SJCRH30 (cell line): ENCODE data around the gene PSMC3. TPM values are rescaled to one million over a fixed set of nuclear protein-coding genes. Genes with fewer than 3 reads are reported as not detected.

Source experiments
- DNase-seq, 2 experiments: peaks; one replicate each; pipeline ENCODE4 v3.0.0-alpha.2; 2015 to 2020
- H3K27ac ChIP-seq: fragments of 250-450 bp; sonication (Bioruptor Pico); 2 replicates; pipeline ENCODE4 v1.5.1; 2020; ENCODE audit warnings: mild to moderate bottlenecking, moderate library complexity
- H3K27me3 ChIP-seq: fragments of 250-450 bp; sonication (Bioruptor Pico); 2 replicates; pipeline ENCODE4 v1.5.1; 2020; ENCODE audit warnings: mild to moderate bottlenecking, moderate library complexity
- H3K36me3 ChIP-seq: fragments of 250-450 bp; sonication (Bioruptor Pico); 2 replicates; pipeline ENCODE4 v1.5.1; 2020; ENCODE audit warnings: mild to moderate bottlenecking, moderate library complexity
- H3K4me1 ChIP-seq: fragments of 250-450 bp; sonication (Bioruptor Pico); 2 replicates; pipeline ENCODE4 v1.5.1; 2020; ENCODE audit warnings: mild to moderate bottlenecking, moderate library complexity
- H3K4me3 ChIP-seq: fragments of 250-450 bp; sonication (Bioruptor Pico); 2 replicates; pipeline ENCODE4 v1.5.1; 2020; ENCODE audit warnings: mild to moderate bottlenecking, moderate library complexity
- H3K9me3 ChIP-seq: fragments of 250-450 bp; sonication (Bioruptor Pico); replicated peaks from 2 replicates; pipeline ENCODE4 v1.5.1; 2020; ENCODE audit warnings: mild to moderate bottlenecking, moderate library complexity
- total RNA-seq: library from RNA; depleted of rRNA; stranded (reverse); fragments of >200 nt; shearing (Covaris generic); gene quantifications from 2 replicates; pipeline ENCODE4 v1.2.3, GENCODE V29; 2014

The PSMC3 gene
- total RNA-seq, 1 experiment from 2014 or later, result 258 TPM

DNA sequence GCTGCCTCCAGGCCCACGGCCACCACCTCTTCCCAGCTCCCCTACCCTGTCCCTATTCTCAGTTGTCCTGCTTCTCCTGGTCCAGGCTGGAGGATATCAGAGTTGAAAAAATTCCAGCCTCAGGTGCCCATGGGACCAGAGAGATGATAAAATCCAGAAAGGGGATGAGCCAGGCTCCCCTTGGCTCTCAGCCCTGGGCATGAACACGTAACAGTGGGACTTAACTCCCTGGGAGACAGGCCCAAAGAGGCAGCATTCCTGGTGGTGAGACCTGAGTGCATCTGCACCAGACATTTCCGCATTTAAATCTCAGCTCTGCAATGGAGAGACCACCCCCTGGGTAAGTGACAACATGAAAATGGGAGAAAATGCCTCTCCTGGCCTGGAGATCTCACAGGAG is 28.2 kb downstream of the PSMC3 start:
- DNase-seq, result no peak
- H3K27me3 ChIP-seq, result no peaks in the 10 kb centered on the region
- H3K4me1 ChIP-seq, result peaks cover 15% of the 10 kb centered on the region; the same call in 1 of the 2 replicates
- H3K9me3 ChIP-seq, result no peaks in the 10 kb centered on the region
- H3K36me3 ChIP-seq, result no peaks in the 10 kb centered on the region
- H3K27ac ChIP-seq, result no peak overlapping the region
- no peak overlapping the region for H3K4me3 ChIP-seq

DNA sequence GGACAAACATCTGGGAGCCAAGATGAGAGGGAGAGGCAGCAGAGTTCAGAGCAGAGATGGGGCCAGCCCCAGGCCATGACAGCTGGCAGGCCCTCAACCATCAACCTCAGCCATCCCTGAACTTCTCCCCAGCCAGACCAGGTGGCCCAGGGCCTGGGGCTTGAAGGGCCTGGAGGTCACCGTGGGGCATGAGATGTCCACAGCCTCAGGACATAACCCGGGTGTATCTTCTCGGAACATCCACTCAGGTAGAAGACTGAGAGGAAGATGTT is 30.3 kb downstream of the PSMC3 start:
- Histone ChIP-seq H3K4me1 (peaks cover 15% of the 10 kb centered on the region; the same call in 1 of the 2 replicates), H3K27ac (no peak overlapping the region), H3K4me3 (no peak overlapping the region), H3K36me3 (no peaks in the 10 kb centered on the region), H3K9me3 (no peaks in the 10 kb centered on the region), H3K27me3 (no peaks in the 10 kb centered on the region)
- DNase-seq, result no peak

DNA sequence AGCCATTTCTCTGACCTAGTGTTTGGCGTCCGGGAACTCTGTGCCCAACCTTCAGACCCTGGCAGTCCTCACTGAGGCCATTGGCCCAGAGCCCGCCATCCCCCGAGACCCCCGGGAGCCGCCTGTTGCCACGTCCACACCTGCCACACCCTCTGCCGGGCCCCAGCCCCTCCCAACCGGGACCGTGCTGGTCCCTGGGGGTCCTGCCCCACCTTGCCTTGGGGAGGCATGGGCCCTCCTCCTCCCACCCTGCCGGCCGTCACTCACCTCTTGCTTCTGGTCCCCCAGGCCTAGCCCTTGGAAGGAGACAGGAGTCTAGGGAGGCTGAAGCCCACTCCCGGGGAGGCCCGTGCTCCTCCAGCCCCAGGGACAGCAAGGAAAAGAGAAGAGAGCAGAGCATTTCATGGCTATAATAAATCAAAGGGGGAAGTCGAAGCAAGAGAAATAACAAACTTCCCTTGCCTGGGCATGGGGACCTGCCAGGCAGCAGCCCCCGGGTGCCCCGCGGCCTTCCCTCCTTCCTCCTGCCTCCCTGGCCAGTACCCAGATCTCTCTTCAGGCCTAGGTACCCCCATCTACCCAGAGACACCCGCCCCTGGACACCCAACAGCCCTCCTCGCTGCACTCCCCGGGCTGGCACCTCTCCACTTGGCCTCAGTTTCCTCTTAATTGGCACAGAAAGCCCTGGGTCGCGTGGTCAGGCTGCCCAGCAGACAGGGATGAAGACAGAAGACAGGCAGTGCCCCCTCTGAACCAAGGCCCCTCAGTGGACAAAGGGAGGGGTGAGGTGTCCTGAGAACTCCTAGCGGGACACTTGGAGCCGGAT is 30.8 kb downstream of the PSMC3 start:
- H3K36me3 ChIP-seq, result no peaks in the 10 kb centered on the region
- no peak overlapping the region for H3K4me3 ChIP-seq
- no peak for DNase-seq
- H3K27me3 ChIP-seq, result no peaks in the 10 kb centered on the region
- H3K4me1 ChIP-seq, result peaks cover 12% of the 10 kb centered on the region; the same call in 1 of the 2 replicates
- H3K27ac ChIP-seq, result no peak overlapping the region
- H3K9me3 ChIP-seq, result no peaks in the 10 kb centered on the region

DNA sequence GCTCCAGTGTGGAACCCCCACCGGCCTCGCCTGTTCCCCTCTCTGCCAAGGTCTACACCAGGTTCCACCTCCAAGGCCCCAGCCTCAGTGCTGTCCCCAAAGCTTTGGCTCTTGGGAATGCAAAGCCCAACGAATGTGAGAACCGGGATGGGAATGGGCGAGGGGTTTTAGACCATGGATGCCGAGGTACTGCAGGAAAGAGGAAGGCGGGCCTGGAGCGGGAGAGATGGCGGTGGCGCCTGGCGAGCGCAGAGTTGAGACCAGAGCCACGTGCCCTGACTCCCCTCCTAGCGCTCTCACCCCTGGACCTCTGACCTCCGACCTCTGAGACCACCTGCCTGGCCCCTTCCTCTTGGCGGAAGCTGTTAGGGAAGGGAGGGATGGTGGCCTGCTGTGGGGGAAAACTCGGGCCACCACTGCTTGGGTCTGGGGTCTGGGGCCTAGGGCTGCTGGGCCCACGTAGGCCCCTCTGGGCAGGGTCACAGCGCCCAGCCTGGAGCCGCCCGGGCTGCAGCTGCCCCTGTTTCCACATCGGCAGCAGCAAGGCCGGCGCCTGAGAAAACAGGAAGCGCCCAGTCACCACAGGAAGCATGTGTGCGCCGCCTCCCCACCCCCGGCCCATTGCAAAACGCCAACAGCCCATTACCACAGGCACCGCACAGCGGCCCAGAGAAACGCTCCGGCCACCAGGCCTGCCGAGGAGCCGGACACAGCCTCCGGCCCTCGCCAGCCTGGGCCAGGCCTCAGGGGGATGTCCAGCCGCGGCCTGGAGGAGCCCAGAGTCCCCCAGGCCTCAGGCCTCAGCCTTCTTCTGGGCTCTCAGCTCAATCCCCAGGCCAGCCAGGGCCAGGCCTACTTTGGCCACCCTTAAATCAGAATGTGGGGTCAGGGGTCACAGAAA is 31.7 kb downstream of the PSMC3 start:
- Histone ChIP-seq H3K4me1 (peaks cover 8% of the 10 kb centered on the region; the same call in 1 of the 2 replicates), H3K27me3 (no peaks in the 10 kb centered on the region), H3K27ac (no peak overlapping the region), H3K9me3 (no peaks in the 10 kb centered on the region), H3K36me3 (no peaks in the 10 kb centered on the region), H3K4me3 (no peak overlapping the region)
- no peak for DNase-seq

DNA sequence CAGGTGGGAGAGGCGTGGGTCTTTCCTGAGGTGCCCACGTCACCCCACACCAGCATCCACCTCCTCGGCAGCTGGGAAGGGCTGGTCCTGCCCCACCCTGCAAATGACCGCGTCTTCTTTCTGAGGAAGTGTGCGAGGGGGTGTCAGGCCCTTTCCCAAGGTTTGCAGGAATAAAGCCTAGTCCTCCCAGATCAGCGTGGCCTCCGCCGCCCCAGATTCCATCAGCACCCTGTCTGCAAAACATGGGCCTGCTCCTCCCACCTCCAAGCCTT is 32.3 kb downstream of the PSMC3 start:
- H3K27me3 ChIP-seq, result no peaks in the 10 kb centered on the region
- no peak for DNase-seq
- no peak overlapping the region for H3K4me3 ChIP-seq
- no peaks in the 10 kb centered on the region for H3K9me3 ChIP-seq
- no peak overlapping the region for H3K27ac ChIP-seq
- no peaks in the 10 kb centered on the region for H3K36me3 ChIP-seq
- peaks cover 7% of the 10 kb centered on the region; the same call in 1 of the 2 replicates for H3K4me1 ChIP-seq

DNA sequence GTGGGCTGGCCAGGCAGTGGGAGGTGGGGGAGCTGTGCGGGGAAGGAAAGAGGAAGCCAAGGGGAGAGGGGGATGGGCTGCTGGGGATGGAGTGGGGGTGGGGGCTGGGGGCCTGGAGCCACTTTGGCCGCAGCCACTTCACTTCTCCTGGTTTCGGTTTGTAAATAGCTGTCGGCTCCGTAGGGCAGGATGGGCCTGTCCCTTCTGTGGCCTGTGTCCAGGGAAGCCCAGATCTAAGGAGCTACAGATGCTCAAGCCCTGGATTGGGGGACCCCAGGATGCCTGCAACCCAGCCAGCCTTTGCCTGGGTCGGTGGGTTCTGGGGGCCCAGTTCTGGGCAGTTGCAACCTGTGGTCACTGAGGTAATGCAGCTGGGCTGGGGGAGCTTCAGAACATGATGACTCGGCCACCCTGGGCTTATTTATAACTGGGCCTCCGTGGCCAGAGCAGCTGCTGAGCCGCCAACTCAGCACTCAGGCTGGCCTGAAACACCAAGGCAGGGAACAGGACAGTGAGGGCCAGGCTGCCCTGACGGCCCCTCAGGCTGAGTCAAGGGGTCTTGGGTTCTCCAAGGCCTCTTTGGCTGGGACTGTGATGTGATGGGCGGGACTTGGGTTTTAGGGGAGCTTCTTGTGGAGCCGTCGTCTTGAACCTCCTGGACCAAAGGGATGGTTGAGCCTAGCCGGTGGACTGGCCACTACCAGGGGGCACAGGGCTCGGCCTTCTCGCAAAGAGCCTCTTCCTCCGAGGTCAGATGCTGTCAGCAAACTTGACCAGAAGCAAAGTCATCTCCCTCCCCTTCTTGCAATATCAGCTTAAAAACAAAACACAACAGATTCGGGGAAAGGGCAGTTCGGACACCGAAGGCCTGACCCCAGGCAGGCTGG is 32.8 kb downstream of the PSMC3 start:
- H3K9me3 ChIP-seq, result no peaks in the 10 kb centered on the region
- H3K27ac ChIP-seq, result no peak overlapping the region
- H3K27me3 ChIP-seq, result no peaks in the 10 kb centered on the region
- no peak overlapping the region for H3K4me3 ChIP-seq
- H3K4me1 ChIP-seq, result peaks cover 7% of the 10 kb centered on the region; the same call in 1 of the 2 replicates
- DNase-seq, result peak in 1 of 2 experiments; percentile 34
- no peaks in the 10 kb centered on the region for H3K36me3 ChIP-seq

DNA sequence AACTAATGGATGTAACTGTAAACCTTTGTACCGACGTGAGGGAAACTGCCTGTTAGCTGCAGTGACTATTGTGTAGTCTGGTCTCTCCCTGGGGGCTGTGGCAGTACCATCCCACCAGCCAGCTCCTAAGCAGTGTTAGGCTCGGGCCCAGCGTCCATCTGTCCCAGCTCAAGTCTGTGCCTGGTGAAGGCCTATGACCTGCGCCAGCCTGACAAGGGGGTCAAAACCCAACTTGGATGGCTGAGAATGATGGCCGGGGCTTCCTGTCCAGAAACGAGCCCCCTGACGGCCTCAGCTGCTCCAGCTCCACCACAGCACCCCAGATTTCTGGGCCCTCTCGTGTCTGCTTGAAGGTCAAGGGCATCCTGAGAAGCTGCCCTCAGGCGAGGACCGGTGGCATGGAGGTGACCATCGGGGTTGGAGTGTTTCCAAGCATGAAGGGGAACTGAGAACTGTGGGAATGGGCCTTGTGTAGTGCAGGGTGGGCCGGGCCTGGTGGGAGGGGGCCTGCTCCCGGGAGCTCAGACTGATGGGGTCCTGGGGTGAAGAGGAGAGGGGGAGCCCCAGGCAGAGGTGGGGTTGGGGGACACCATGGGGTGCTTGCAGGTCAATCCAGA is 33.6 kb downstream of the PSMC3 start:
- Histone ChIP-seq H3K4me3 (no peak overlapping the region), H3K27me3 (no peaks in the 10 kb centered on the region), H3K4me1 (peaks cover 7% of the 10 kb centered on the region; the same call in 1 of the 2 replicates), H3K27ac (no peak overlapping the region), H3K9me3 (no peaks in the 10 kb centered on the region), H3K36me3 (no peaks in the 10 kb centered on the region)
- DNase-seq, result no peak

DNA sequence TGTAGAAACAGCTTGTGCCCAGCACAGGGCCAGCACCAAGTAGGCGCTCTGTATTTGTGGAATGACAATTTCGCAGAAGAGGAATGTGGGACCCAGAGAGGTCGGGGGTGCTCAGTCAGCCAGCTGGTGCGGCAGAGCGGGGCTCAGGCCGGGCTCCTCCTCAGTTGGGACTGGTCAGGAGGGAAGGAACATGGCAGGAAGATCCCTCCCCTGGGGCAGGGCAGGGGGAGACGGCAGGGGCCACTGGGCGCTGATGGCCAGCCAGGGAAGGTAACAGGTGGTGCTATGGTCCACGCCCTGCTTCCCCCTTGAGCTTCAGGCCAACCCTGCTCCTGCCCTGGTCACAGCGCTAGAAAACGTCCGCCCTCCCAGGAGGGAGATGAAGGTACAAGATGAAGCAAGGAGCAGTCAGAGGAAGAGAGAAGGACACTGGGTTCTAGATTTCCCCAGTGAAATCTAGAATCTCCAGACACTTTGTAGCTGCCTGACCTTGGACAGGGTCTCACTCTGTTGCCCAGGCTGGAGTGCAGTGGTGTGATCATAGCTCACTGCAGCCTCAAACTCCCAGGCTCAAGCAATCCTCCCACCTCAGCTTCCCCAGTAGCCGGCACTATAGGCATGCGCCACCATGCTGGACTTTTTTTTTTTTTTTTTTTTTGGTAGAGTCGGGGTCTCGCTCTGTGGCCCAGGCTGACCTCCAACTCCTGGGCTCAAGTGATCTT is 34.4 kb downstream of the PSMC3 start:
- H3K27ac ChIP-seq, result no peak overlapping the region
- no peaks in the 10 kb centered on the region for H3K9me3 ChIP-seq
- no peaks in the 10 kb centered on the region for H3K27me3 ChIP-seq
- peaks cover 7% of the 10 kb centered on the region; the same call in 1 of the 2 replicates for H3K4me1 ChIP-seq
- no peaks in the 10 kb centered on the region for H3K36me3 ChIP-seq
- no peak overlapping the region for H3K4me3 ChIP-seq
- DNase-seq, result no peak

DNA sequence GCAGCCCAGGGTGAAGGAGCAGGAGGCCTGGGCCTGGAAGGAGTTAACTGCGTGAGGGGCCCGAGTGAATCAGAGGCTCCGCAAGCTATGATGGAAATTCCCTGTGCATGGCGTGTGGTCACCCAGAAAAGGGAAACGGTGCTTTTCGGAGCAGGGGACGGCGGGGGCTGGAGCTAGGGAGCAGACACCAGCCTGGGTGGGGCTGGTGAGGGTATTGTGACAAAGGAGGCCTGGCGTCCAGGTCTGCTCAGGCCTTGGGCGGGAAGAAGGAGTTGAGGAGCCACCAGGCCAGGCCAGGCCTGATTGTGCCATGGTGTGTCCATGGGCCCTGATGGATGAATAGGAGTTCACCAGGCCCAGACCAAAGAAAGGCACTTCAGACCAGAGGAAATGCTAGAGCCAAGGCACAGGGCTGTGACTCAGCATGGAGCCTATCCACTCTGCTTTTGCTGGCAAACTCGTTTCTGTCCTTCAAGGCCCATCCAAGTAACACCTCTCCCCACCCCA is 35.1 kb downstream of the PSMC3 start:
- DNase-seq, result no peak

DNA sequence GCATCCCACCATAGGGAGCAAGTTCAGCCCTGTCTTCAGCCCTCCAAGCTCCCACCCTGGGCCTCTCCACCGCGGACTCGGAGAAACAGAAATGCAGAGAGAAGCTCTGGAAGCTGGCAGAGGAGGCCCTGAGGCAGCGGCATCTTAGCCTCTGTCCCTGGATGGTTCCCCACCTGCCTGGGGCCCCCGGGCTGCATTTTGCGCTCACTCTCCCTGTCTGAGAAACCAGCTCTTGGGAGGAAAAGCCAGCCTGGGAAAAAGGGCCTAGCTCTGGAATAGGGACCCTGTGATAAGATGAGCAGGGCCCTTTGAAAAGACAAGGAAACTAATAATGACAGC is 35.8 kb downstream of the PSMC3 start:
- Histone ChIP-seq H3K9me3 (no peaks in the 10 kb centered on the region), H3K27me3 (no peaks in the 10 kb centered on the region), H3K4me3 (no peak overlapping the region), H3K27ac (no peak overlapping the region), H3K36me3 (no peaks in the 10 kb centered on the region), H3K4me1 (peaks cover 7% of the 10 kb centered on the region; the same call in 1 of the 2 replicates)
- DNase-seq, result no peak

More for the DNA sequence above, 35.1 kb downstream of the PSMC3 start:
- peaks cover 7% of the 10 kb centered on the region; the same call in 1 of the 2 replicates for H3K4me1 ChIP-seq
- no peaks in the 10 kb centered on the region for H3K36me3 ChIP-seq
- no peaks in the 10 kb centered on the region for H3K9me3 ChIP-seq
- no peak overlapping the region for H3K27ac ChIP-seq
- no peak overlapping the region for H3K4me3 ChIP-seq
- no peaks in the 10 kb centered on the region for H3K27me3 ChIP-seq

DNA sequence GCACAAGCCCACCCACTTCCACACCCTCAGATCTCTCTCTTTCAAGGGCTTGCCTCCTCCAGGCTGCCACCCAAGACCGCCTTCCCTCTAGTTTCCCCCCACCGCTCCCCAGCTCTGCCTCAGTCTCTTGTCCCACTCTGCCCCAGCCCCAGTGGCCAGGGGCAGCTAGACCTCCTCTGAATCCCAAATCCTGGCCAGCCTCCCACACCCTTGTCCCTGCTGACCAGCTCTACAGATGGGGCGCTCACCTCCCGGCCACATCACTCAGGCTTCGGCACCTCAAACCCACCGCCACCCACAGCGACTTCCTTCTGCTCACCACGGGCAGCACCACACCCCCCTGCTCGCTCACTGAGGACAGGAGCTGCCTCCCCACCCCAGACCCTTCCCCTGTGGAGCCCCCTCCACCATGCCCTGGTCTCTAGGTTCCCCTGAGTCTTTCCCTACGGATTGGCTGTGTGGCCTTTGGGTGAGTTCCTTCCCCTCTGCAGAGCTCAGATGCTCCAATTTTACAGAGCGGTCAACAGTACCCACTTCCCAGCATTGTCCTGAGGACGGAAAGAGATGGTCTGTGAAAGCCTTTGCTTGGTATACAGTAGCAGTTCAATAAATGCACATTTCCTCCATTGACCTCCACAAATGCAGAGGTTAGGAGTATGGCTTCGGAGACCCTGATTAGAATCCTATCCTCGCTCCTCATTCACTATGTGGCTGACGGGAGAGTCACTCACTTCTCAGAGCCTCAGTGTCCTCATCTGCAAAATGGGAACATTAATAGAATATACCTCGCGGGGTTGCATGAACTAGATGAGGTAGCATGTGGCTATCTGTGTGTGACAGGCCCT is 36.4 kb downstream of the PSMC3 start:
- no peak overlapping the region for H3K27ac ChIP-seq
- no peaks in the 10 kb centered on the region for H3K27me3 ChIP-seq
- no peak for DNase-seq

DNA sequence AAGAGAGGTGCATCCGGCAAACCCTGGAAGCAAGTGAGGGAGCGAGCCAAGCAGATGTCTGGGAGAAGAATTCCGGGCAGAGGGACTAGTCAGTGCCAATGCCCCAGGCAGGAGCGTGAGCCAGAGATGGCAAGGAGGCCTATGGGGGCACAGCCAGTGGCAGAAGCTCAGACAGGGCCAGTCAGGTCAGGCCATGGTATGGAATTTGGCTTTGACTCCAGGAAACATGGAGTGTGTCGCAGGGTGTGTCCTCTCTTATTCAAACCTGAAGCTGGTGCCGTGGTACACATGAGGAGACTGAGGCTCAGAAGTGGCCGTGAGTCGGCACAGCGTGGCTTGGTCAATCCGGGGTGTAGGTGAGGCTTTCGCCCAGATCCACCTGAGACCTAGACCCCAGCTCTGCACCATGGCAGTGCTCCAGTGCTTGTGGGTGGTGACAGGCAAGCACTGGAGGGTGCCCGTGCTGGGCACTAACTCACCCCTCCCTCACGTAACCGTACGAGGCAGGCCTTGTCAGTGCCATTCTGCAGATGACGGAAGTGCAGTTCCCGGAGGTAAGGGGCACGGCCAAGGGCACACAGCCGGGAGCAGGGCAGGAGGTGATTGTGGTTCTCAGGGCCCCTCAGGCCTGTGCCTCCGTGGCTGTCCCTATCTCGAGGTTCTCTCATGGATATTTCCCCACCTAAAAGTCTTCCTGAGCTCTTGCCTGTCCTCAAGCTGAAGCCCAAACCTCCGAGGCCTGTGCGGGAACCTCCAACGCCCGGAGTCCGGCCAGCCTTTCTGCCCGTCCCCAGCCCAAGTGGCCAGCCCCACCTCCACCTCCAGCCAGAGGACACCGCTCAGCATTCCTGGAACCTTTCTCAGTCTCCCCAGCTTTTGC is 37.3 kb downstream of the PSMC3 start:
- Histone ChIP-seq H3K4me1 (peaks cover 4% of the 10 kb centered on the region; the same call in 1 of the 2 replicates), H3K36me3 (no peaks in the 10 kb centered on the region), H3K4me3 (no peak overlapping the region), H3K27me3 (no peaks in the 10 kb centered on the region), H3K9me3 (no peaks in the 10 kb centered on the region), H3K27ac (no peak overlapping the region)
- no peak for DNase-seq

More for the DNA sequence above, 36.4 kb downstream of the PSMC3 start:
- Histone ChIP-seq H3K4me3 (no peak overlapping the region), H3K4me1 (peaks cover 7% of the 10 kb centered on the region; the same call in 1 of the 2 replicates), H3K36me3 (no peaks in the 10 kb centered on the region), H3K9me3 (no peaks in the 10 kb centered on the region)
